GM18858 (cell line): ENCODE data around the gene KLHL30.
"Not testable (repeated sequence)": the region's sequence is repeated elsewhere in the genome, so short reads cannot be mapped to it uniquely, and the experiment has no call there.

Experiments used
- ATAC-seq: cut with Tn5 transposase; IDR thresholded peaks from one replicate; pipeline ENCODE4 v1.9.1; 2021; ENCODE audit not compliant: unreplicated experiment

Gene KLHL30

DNA sequence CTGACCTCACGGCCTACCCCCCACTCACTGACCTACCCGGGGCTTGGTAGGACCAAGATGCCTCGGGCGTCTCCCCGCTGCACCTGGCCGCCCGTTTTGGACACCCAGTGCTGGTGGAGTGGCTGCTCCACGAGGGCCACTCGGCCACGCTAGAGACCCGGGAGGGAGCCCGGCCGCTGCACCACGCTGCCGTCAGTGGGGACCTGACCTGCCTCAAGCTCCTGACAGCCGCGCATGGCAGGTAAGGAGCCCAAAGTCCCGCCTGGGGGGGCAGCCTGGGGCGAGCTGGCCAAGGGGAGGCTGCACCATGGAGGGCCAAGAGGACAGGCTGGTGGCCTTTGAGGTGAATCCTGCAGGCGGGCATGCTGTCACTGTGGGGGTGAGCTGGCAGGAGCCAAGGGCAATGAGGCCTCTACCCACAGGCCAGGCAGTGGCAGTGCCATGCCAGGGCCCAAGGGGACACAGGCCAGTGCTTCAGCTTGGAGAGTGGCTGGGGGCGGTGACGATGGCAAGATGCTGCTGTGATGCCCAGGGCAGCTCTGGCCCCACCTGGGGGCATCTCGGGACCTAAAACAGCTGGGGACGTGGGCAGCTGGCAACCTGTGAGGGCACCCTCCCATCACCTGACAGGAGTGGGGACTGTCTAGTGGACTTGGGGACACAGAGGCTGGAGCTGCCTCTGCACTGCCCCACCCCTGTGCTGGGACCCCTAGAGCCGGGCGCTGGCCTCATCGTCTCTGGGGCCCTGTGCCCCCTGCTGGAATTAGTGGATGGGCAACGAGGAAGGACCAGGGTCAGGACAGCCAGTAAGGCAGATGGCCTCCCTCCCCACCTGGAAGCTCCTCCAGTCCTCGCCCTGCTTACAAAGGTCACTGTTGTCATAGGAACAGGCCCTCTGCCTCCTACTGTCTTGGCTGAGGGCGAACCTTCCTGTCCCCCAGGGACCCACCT lies 36.3 kb upstream of the KLHL30 start:
- no peak for ATAC-seq

DNA sequence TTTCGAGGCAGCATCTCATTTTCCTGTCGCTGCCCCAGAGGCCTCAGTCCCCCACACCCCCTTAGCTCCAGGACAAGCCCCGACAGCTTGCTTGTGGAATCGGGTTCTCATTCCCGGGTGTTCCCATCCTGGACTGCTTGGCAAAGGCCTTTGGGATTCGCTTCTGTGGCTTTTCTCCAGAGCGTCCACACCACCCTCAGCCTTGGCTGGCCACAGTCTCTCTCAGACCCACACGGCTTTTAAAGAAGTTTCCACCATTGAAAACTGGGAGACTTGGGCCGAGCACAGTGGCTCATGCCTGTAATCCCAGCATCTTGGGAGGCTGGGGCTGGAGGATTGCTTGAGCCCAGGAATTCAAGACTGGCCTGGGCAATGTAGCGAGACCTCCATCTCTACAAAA lies 35.6 kb upstream of the KLHL30 start:
- ATAC-seq = no peak

DNA sequence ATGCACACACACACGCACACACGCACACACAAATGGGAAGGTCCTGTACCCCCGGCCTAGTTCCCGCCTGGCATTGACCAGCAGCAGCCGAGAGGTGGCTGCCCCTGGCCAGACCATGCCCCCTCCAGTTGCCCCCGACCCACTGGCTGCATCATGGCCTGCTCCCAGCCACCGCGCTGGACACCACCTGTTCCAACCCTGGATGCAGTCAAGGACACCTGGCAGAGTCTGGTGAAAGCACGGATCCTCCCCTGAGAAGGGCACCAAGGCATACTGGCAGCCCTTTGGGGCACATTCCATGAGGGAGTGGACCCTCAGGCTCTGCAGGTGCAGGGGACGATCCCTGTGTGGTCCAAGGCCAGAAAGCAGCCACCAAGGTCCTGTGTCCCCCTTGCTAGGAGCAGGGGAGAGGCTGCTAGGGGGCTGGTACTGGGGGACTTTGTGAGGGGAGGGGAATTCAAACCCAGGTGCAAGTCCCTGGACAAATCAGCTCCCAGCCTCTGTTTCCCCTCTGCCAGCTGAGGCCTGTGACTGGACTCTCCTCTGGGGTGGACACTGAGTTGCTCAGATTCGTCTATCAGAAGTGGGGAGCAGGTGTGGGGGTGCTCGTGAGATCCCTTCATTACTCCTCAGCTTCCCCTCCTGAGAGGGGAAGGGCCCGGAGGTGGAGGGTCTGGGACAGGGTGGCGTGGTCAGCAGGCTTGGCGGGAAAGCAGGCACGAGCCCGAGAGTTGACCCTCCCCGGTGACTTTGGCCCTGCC lies 34.8 kb upstream of the KLHL30 start:
- ATAC-seq = no peak

DNA sequence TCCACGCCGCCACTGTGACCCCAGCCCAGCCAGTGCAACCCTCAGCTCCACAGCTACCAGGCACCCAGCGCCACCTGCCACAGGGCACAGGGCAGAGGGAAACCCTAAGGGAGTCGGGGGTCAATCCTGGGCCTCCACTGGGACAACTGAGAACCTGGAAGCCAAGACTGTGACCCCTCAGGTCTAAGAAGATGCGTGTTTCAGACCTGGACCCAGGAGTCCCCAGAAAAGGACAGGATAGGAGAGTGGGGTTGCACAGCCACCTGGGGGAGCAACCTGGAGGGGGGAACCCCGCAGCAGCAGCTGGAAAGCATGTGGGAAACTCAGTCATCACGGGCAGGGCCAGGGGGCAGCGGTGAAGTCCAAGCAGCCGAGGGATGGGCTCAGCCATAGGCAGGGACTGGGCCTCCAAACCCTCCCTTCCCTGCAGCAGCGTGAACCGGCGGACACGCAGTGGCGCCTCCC lies 34.2 kb upstream of the KLHL30 start:
- ATAC-seq = no peak

DNA sequence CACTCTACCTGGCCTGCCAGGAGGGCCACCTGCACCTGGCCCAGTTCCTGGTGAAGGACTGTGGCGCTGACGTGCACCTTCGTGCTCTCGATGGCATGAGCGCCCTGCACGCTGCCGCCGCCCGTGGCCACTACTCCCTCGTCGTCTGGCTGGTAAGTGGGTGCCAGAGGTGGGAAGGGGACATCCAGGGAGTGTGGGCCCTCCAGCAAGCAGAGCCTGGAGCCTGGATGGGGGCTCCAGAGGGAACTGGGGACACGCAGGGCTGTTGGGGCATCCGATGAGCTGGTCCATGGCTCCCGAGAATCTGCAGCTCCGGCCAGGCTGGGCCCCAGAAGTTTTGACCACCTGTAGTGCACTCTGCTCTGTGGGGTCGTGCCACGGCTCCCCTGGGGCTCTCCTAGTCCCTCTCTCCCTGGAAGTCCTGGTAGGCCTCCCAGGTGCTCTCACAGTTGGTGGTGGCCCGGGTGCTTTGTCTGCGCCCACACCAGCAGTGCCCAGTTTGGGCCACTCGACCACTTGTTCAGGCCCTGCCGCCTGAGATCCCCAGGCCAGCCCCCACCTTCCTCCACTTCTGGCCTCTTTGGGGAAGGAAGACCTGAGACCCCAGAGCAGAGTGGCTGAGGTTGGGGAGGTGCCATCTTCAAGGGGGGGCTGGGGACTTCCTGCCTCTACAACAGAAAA lies 33.6 kb upstream of the KLHL30 start:
- ATAC-seq = no peak

DNA sequence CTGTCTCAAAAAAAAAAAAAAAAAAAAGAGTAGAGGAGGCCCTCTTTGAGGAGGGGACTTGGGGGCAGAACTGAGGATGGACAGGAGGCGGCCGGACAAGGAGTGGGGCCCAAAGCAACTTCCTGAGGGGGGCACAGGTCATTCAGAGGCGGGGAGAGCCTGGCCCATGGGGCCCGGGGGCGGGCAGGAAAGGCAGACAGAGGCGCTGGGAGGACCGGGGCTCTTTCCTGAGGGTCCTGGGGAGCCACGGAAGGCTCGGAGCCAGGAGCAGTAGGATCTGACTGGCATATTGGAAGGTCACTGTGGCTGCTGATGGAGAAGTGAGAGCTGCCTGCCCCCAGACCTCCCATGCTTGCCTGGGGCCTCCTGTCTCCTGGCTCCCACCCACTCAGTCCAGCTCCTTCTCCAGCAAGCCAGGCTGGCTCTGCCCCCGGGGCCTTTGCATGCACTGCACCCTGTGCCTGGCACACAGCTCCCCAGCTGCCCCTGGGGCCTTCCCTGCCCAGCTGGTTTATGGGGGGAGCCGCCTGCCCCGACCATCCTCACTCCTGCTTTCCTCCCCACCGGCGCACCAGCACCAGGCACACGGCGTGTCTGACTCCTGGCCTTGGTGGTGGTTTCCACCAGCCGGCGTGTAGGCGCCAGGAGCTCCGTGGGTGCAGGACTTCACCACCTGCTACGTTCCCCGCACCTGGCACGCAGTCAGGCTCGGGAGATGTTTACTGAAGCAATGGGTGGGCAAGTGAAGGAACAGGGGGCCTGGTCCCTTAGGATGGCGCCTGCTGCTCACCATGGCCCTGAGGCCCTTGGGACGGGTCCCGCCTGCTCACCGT lies 32.7 kb upstream of the KLHL30 start:
- ATAC-seq = no peak

DNA sequence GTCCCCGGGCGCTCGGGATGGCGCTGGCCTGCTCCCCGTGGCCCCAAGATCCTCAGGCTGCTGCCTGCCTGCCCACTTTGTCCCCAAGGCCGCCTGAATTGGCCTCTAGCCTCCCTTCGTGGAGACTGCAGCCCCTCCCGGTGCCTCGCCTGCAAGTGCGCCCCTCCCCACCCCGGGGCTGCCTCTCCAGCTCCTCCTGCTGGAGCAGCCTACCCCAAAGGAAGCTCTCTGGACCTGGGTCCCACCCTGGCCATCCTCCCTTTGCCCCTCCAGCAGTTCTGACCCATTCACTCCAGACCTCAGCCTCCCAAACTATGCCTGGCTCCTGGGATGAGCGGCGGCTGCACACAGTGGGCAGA lies 32.1 kb upstream of the KLHL30 start:
- ATAC-seq = no peak

DNA sequence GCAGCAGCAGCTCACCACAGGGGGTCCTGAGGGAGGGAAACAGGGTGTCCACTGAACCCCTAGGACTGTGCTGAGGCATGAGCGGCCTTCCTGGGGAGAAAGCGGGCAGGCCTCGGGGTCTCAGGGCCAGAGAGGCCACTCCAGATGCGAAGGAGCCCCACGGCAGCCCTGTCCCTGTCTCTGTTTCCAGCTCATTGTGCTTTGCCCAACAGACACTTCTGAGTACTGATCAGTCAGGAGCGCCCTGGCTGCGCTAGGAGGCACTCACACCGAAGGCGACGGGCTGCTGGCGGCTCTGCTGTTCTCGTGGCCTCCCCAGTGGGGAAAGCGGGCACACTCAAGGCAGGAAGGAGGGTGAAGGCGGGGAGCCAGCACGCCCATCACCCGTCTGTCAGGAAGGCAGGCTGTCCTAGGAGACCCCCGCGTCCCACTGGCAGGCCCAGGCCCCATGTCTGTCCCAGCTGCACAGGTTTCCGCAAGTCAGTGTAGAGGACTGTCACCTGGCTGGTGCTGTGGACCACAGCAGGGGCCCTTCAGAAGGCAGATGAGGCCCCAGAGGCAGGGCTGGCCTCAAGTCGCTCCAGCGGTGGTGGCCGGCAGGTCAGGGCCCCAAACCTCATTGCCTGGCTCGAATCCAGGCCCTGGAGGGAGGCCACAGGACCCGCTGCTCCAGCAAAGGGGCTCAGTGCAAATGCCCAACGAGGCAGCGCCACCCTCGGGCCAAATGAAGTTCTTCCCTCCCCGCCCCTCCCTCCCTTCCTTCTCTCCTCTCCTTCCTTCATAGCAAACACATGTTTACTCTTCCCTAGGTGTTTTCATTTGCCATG lies 31.6 kb upstream of the KLHL30 start:
- no peak for ATAC-seq

DNA sequence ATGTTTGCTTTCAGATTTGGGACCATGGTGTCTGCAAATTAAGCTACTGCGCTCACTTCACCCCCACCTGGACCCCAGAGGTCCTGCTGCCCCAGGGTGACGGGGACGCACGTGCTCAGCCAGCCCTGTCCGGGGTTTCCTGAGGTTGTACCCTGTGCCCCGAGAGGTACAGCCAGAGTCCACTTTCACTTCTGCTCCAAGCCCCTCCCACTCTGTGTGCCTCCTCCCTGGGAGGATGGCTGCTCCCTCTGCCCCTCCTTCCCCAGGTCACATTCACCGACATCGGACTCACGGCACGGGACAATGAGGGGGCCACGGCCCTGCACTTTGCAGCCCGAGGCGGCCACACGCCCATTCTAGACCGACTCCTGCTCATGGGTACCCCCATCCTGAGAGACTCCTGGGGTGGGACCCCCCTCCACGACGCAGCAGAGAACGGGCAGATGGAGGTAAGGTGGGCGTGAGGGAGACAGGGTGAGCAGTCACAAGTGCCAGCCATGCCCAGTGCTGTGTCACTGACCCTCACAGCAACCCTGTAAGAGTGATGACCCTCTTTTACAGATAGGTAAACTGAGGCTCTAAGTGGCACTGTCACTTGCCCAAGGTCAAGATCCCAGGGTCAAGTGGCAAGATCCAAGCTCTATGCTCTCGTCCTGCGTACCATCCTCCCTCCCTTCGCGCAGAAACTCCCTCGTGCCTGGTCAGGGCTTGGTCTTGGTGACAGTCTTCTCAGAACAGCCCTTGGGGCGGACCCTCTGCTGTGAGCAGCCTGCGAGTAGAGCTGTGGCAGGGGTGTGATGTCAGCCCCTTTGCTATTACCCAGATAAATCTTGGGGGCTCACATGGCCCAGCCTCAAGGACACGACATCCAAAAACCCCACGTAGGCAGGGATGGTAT lies 30.7 kb upstream of the KLHL30 start:
- ATAC-seq = no peak

DNA sequence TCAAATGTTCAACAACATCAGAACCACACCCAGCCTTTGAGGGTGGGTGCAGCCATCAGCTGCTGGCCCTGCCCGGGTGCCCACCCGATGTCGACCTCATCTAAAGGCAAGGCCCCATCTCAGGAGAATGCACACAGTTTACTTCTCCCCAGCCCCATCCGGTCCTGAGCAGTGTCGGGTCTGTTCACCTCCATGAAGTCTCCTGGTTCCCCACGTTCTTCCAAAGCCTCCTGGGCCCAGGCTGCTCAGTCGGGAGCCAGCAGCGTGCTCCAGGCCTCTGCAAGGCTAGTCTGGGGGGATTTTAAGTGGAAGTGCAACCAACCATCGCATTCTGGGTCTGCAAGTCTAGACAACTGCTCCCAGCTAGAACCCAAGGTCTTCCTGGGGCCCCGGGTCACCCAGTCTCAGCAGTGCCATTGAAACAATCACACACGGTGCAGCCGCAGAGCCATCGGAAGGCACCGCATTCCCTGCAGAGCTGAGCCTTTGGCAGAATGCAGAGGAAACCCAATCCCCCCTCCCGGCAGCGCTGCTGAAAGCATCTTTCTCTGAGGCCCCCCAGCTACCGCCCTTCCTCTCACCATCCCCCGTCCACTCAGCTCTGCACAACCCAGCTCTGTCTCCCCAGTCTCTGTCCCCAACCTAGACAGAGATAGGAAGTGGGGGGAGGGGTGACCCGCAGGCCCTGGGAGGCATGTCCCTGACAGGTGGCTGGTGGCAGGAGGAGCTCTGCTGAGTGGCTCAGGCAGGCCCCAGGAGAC lies 29.9 kb upstream of the KLHL30 start:
- no peak for ATAC-seq

DNA sequence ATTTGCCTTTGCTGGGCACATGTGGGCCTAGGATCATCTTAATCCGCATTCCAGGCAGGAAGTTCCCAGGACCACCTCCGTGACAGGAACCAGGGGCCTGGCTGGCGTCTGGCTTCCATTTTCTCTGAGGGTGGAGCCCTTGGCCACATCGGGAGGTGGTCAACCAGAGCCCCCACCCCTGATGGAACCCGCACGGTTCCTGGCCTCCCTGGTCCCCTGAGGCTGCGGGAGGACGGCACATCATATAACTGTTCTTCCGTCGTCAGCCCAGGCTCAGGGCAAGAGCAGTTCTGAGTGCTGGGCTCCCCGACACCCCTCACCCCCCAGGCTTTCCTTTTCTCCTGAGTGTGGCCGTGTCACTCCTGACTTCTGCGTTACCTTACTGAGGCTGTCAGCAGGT lies 24.9 kb upstream of the KLHL30 start:
- ATAC-seq = no peak

DNA sequence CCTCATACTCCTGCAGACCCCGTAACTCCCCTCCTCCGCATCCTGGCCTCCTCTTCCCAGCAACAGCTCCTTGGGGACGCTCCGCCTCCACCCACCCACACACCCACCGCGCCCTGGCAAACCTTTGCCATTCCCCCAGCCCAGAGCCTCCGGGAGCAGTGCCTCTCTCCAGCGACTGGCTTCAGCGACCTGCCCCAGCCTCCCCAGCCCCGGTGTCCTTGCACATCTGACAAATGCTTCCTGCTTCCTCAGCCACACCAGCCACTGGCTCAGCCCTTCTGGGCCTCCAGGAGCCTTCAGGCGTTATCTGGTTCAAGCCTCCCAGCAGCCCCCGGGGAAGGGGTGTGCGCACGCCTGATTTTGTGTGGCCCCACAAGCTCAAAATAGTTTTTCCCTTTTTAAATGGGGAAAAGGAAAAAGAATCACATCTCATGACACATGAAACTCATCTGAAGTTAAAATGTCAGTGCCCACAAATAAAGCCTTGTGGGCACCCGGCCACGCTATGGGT lies 24.1 kb upstream of the KLHL30 start:
- ATAC-seq = no peak

DNA sequence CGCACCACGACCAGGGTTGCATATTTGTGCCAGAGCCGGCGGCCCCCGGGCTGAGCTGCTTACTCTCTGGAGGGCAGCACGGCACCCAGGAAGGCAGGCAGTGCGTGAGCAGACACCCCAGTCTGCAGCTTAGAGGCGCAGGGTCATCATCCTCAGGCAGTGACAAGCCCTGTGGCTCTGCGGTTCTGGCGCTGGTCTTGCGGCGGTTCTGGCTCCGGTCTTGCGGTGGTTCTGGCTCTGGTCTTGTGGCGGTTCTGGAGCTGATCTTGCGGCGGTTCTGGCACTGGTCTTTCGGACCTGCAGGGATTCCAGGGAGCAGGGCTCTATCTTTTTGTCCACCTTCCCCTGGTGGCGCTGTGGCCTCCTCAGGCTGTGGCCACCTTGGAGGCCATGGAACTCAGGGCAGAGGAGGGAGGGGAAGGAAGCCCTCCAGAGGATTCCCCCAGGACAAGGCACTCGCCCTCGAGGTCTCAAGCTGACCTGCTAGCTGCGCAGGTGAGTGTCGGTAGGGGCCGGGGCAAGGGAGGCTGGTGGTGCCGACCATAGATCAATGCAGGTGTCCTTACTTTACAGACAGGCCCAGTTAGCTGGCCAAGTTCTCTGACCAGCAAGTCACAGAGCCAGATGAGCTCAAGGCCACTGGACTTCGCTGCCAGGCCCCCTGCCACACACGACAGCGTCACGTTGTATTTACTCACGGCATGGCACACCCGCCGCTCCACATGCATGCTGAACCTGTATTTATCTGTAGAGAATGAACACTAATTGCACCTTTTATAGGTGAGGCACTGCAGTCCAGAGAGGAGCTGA lies 23.4 kb upstream of the KLHL30 start:
- ATAC-seq = no peak

DNA sequence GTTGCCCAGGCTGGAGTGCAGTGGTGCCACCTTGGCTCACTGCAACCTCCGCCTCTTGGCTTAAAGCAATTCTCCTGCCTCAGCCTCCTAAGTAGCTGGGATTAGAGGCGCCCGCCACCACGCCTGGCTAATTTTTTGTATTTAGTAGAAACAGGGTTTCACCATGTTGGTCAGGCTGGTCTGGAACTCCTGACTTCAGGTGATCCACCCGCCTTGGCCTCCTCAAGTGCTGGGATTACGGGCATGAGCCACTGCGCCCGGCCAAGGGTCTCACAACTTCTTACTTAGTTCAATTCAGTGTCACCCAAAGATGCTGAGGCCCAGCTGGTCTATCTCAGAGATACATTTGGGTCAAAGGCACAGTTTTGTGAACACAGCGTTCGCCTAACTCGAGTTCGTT lies 22.8 kb upstream of the KLHL30 start:
- ATAC-seq = not testable (repeated sequence)

DNA sequence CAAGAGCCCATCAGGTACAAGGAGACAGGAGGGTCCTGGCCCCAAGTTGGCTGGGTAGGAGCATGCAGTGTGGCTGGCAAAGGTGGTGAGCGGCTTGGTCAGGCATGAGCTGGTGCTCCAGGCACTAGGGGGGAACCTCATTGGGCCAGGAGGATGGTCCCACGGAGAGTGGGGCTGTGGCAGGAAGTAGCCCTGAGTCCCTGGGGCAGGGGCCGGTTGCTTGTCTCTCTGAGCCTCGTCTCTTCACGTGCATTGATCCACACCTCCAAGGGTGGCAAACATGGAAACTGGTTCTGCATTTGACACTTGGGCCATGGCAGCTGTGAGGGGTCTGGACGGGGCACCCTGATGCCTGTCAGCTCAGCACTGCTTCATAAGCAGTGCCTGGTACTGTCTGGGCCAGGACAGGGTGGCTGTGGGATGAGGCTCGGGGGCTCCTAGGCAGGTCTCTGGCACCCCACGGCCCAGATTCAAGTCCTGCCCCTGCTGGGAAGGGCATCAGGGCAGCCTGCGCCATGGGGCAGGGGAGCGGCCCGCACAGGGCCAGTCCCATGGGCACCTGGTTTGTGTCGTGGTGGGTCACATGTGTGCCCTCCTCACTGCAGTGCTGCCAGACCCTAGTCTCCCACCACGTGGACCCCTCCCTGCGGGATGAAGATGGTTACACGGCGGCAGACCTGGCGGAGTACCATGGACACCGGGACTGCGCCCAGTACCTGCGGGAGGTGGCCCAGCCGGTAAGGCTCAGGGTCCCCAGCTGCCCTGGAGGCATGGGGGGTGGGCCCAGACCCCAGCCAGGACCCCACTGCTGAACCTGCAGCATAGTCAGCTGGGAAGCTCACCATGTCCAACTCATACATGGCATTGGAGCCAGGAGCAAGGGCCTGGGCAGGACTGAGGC lies 21.9 kb upstream of the KLHL30 start:
- no peak for ATAC-seq
